HEK293T (cell line): ENCODE measurements around the gene GRAMD1B.

Source experiments
- ARNT ChIP-seq: fragments of 450-650 bp; IDR thresholded peaks from 2 replicates; pipeline ENCODE4 v1.6.1; 2017; ENCODE audit warnings: mild to moderate bottlenecking
- FOXA1 ChIP-seq: fragments of 450-650 bp; IDR thresholded peaks from 2 replicates; pipeline ENCODE4 v1.6.1; 2016; ENCODE audit warnings: mild to moderate bottlenecking
- HDGF ChIP-seq: fragments of 450-650 bp; IDR thresholded peaks from 2 replicates; pipeline ENCODE4 v1.6.1; 2017; ENCODE audit warnings: antibody characterized with exemption, borderline replicate concordance
- L3MBTL2 ChIP-seq: fragments of 450-650 bp; conservative IDR thresholded peaks from 2 replicates; pipeline ENCODE4 v1.6.1; 2016; ENCODE audit warnings: mild to moderate bottlenecking
- NFRKB ChIP-seq: fragments of 450-650 bp; IDR thresholded peaks from 2 replicates; pipeline ENCODE4 v1.6.1; 2016; ENCODE audit warnings: mild to moderate bottlenecking, moderate library complexity
- PKNOX1 ChIP-seq: fragments of 450-650 bp; IDR thresholded peaks from 2 replicates; pipeline ENCODE4 v1.6.1; 2016
- SP1 ChIP-seq: fragments of 450-650 bp; IDR thresholded peaks from 2 replicates; pipeline ENCODE4 v1.6.1; 2017
- SUZ12 ChIP-seq: fragments of 450-650 bp; IDR thresholded peaks from 2 replicates; pipeline ENCODE4 v1.6.1; 2016; ENCODE audit warnings: mild to moderate bottlenecking
- TARDBP ChIP-seq: fragments of 450-650 bp; IDR thresholded peaks from 2 replicates; pipeline ENCODE4 v1.6.1; 2016
- ZNF384 ChIP-seq: fragments of 450-650 bp; IDR thresholded peaks from 2 replicates; pipeline ENCODE4 v1.6.1; 2016

GRCh38 chr11:123521001-123521400, 90.9 kb downstream of the GRAMD1B start:
- TF ChIP-seq TARDBP (no peak), NFRKB (no peak), HDGF (no peak), ARNT (no peak), PKNOX1 (no peak), SP1 (no peak), SUZ12 (no peak), L3MBTL2 (no peak), ZNF384 (no peak), FOXA1 (no peak)
